HEK293 (cell line): Measurements from ENCODE around the gene PXDC1.

Source experiments
- CTCF ChIA-PET: fragments of 350-600 bp; formaldehyde crosslinking; extraction: SDS; loops from one replicate; lab custom pipeline; 2021; ENCODE audit warnings: antibody characterized with exemption; lab: Yijun Ruan, JAX
- POLR2A ChIA-PET: fragments of 300-600 bp; formaldehyde crosslinking; extraction: SDS; loops from one replicate; lab custom pipeline; 2020; ENCODE audit warnings: antibody characterized with exemption, inconsistent platforms; lab: Yijun Ruan, JAX
- H3K27ac ChIP-seq: fragments of 200-500 bp; sonication (Bioruptor generic); 2 replicates; pipeline ENCODE4 v1.5.1; 2014; ENCODE audit warnings: low read depth, low read length, control low read depth, inconsistent platforms; ENCODE audit errors: extremely low read depth
- H3K36me3 ChIP-seq, 2 experiments: fragments of 200-500 bp in 1 of 2; sonication (Bioruptor generic) in 1 of 2; 1 replicate in 1 of 2; 2 replicates in 1 of 2; pipeline ENCODE4 v1.5.1; 2014 to 2017; ENCODE audit warnings: inconsistent platforms in 2 of 2, low read length in 2 of 2; ENCODE audit not compliant: control insufficient read depth in 2 of 2, insufficient read depth in 1 of 2
- H3K4me1 ChIP-seq: fragments of 200-500 bp; sonication (Bioruptor generic); 2 replicates; pipeline ENCODE4 v1.5.1; 2014; ENCODE audit warnings: mild to moderate bottlenecking, low read length, inconsistent platforms; ENCODE audit not compliant: control insufficient read depth, insufficient read depth
- H3K4me3 ChIP-seq: 2 replicates; pipeline ENCODE4 v1.5.1; 2011; ENCODE audit warnings: low read depth, mild to moderate bottlenecking, control low read depth, low read length, moderate library complexity
- H3K9me3 ChIP-seq: fragments of 200-500 bp; sonication (Bioruptor generic); 2 replicates; pipeline ENCODE4 v1.5.1; 2014; ENCODE audit warnings: low read depth, low read length, inconsistent platforms; ENCODE audit not compliant: control insufficient read depth, insufficient read depth
- GLI2 ChIP-seq: fragments of 450-650 bp; formaldehyde crosslinking; IDR thresholded peaks from 2 replicates; pipeline ENCODE4; 2017; ENCODE audit warnings: missing biosample characterization, missing genetic modification characterization, low read depth, borderline replicate concordance
- GLIS1 ChIP-seq: fragments of 450-650 bp; formaldehyde crosslinking; IDR thresholded peaks from 2 replicates; pipeline ENCODE4 v1.5.1; 2016; ENCODE audit warnings: missing biosample characterization, missing genetic modification characterization
- PRDM6 ChIP-seq: fragments of 450-650 bp; formaldehyde crosslinking; IDR thresholded peaks from 2 replicates; pipeline ENCODE4 v1.5.1; 2017; ENCODE audit warnings: missing biosample characterization, missing genetic modification characterization
- RBAK ChIP-seq: fragments of 450-650 bp; formaldehyde crosslinking; IDR thresholded peaks from 2 replicates; pipeline ENCODE4 v1.5.1; 2016; ENCODE audit warnings: missing biosample characterization, missing genetic modification characterization
- ZBTB20 ChIP-seq: fragments of 450-650 bp; formaldehyde crosslinking; IDR thresholded peaks from 2 replicates; pipeline ENCODE4 v1.5.1; 2016; ENCODE audit warnings: missing biosample characterization, missing genetic modification characterization
- ZBTB49 ChIP-seq: fragments of 450-650 bp; formaldehyde crosslinking; IDR thresholded peaks from 2 replicates; pipeline ENCODE4 v1.5.1; 2016; ENCODE audit warnings: missing biosample characterization, missing genetic modification characterization, low read depth
- ZFP69B ChIP-seq: fragments of 450-650 bp; formaldehyde crosslinking; IDR thresholded peaks from 2 replicates; pipeline ENCODE4 v1.5.1; 2016; ENCODE audit warnings: missing biosample characterization, missing genetic modification characterization
- ZNF138 ChIP-seq: fragments of 450-650 bp; formaldehyde crosslinking; IDR thresholded peaks from 2 replicates; pipeline ENCODE4 v1.5.1; 2016; ENCODE audit warnings: missing biosample characterization, missing genetic modification characterization, borderline replicate concordance
- ZNF174 ChIP-seq: fragments of 450-650 bp; formaldehyde crosslinking; IDR thresholded peaks from 2 replicates; pipeline ENCODE4 v1.5.0; 2017; ENCODE audit warnings: missing biosample characterization, mild to moderate bottlenecking, missing genetic modification characterization
- ZNF184 ChIP-seq: fragments of 450-650 bp; IDR thresholded peaks from 2 replicates; pipeline ENCODE4 v1.5.1; 2018; ENCODE audit warnings: missing biosample characterization, mild to moderate bottlenecking, missing genetic modification characterization
- ZNF23 ChIP-seq: fragments of 450-650 bp; formaldehyde crosslinking; IDR thresholded peaks from 2 replicates; pipeline ENCODE4 v1.5.1; 2016; ENCODE audit warnings: missing biosample characterization, missing genetic modification characterization, borderline replicate concordance
- ZNF341 ChIP-seq: fragments of 450-650 bp; formaldehyde crosslinking; IDR thresholded peaks from 2 replicates; pipeline ENCODE4; 2016; ENCODE audit warnings: low read depth, missing biosample characterization, missing genetic modification characterization
- ZNF350 ChIP-seq: fragments of 450-650 bp; formaldehyde crosslinking; IDR thresholded peaks from 2 replicates; pipeline ENCODE4 v1.5.0; 2017; ENCODE audit warnings: missing biosample characterization, mild to moderate bottlenecking, missing genetic modification characterization
- ZNF354C ChIP-seq: fragments of 450-650 bp; formaldehyde crosslinking; IDR thresholded peaks from 2 replicates; pipeline ENCODE4 v1.5.1; 2016; ENCODE audit warnings: missing biosample characterization, missing genetic modification characterization, low read depth, borderline replicate concordance
- ZNF391 ChIP-seq: fragments of 450-650 bp; formaldehyde crosslinking; IDR thresholded peaks from 2 replicates; pipeline ENCODE4 v1.5.1; 2016; ENCODE audit warnings: low read depth, missing biosample characterization, missing genetic modification characterization, borderline replicate concordance
- ZNF394 ChIP-seq: fragments of 450-650 bp; formaldehyde crosslinking; IDR thresholded peaks from 2 replicates; pipeline ENCODE4 v1.5.1; 2016; ENCODE audit warnings: missing biosample characterization, missing genetic modification characterization, mild to moderate bottlenecking, moderate library complexity, borderline replicate concordance
- ZNF664 ChIP-seq: fragments of 450-650 bp; formaldehyde crosslinking; IDR thresholded peaks from 2 replicates; pipeline ENCODE4 v1.5.1; 2016; ENCODE audit warnings: missing biosample characterization, missing genetic modification characterization
- ZNF707 ChIP-seq: fragments of 450-650 bp; formaldehyde crosslinking; IDR thresholded peaks from 2 replicates; pipeline ENCODE4 v1.5.1; 2016; ENCODE audit warnings: missing biosample characterization, missing genetic modification characterization
- ZNF747 ChIP-seq: fragments of 450-650 bp; formaldehyde crosslinking; IDR thresholded peaks from 2 replicates; pipeline ENCODE4 v1.5.1; 2016; ENCODE audit warnings: missing biosample characterization, missing genetic modification characterization
- ZNF792 ChIP-seq: fragments of 450-650 bp; formaldehyde crosslinking; IDR thresholded peaks from 2 replicates; pipeline ENCODE4 v1.5.1; 2016; ENCODE audit warnings: missing biosample characterization, missing genetic modification characterization
- ZSCAN30 ChIP-seq: fragments of 450-650 bp; IDR thresholded peaks from 2 replicates; pipeline ENCODE4 v1.5.1; 2018; ENCODE audit warnings: missing biosample characterization, mild to moderate bottlenecking, missing genetic modification characterization, moderate library complexity
- TF ChIP-seq, protein P1 (sequence below): fragments of 450-650 bp; formaldehyde crosslinking; IDR thresholded peaks from 2 replicates; pipeline ENCODE4 v1.5.1; 2016; ENCODE audit warnings: missing biosample characterization, missing genetic modification characterization
- TF ChIP-seq, protein P2 (sequence below): fragments of 450-650 bp; formaldehyde crosslinking; IDR thresholded peaks from 2 replicates; pipeline ENCODE4 v1.5.1; 2016; ENCODE audit warnings: missing biosample characterization, missing genetic modification characterization

The PXDC1 gene

GRCh38 chr6:3770023-3770720 is 18.7 kb upstream of the PXDC1 start:
- ChIA-PET CTCF (no interaction called here), POLR2A (no interaction called here)
- H3K4me3 ChIP-seq: no peak overlapping the region
- H3K4me1 ChIP-seq: no peaks in the 10 kb centered on the region
- H3K36me3 ChIP-seq: no peaks in the 10 kb centered on the region
- TF ChIP-seq ZSCAN30 (tag by site-specific recombination): no peak
- TF ChIP-seq GLI2 (tag by site-specific recombination): no peak
- TF ChIP-seq, protein P1, sequence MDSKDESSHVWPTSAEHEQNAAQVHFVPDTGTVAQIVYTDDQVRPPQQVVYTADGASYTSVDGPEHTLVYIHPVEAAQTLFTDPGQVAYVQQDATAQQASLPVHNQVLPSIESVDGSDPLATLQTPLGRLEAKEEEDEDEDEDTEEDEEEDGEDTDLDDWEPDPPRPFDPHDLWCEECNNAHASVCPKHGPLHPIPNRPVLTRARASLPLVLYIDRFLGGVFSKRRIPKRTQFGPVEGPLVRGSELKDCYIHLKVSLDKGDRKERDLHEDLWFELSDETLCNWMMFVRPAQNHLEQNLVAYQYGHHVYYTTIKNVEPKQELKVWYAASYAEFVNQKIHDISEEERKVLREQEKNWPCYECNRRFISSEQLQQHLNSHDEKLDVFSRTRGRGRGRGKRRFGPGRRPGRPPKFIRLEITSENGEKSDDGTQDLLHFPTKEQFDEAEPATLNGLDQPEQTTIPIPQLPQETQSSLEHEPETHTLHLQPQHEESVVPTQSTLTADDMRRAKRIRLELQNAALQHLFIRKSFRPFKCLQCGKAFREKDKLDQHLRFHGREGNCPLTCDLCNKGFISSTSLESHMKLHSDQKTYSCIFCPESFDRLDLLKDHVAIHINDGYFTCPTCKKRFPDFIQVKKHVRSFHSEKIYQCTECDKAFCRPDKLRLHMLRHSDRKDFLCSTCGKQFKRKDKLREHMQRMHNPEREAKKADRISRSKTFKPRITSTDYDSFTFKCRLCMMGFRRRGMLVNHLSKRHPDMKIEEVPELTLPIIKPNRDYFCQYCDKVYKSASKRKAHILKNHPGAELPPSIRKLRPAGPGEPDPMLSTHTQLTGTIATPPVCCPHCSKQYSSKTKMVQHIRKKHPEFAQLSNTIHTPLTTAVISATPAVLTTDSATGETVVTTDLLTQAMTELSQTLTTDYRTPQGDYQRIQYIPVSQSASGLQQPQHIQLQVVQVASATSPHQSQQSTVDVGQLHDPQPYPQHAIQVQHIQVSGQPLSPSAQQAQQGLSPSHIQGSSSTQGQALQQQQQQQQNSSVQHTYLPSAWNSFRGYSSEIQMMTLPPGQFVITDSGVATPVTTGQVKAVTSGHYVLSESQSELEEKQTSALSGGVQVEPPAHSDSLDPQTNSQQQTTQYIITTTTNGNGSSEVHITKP (tag by site-specific recombination): no peak
- TF ChIP-seq GLIS1 (tag by site-specific recombination): no peak
- TF ChIP-seq ZNF747 (tag by site-specific recombination): no peak
- TF ChIP-seq ZBTB49: no peak
- TF ChIP-seq, protein P2, sequence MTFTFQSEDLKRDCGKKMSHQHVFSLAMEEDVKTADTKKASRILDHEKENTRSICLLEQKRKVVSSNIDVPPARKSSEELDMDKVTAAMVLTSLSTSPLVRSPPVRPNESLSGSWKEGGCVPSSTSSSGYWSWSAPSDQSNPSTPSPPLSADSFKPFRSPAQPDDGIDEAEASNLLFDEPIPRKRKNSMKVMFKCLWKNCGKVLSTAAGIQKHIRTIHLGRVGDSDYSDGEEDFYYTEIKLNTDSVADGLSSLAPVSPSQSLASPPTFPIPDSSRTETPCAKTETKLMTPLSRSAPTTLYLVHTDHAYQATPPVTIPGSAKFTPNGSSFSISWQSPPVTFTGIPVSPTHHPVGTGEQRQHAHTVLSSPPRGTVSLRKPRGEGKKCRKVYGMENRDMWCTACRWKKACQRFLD: no peak
- TF ChIP-seq ZNF23: no peak
- TF ChIP-seq ZNF391 (tag by site-specific recombination): no peak
- no peak for TF ChIP-seq ZNF350 (tag by site-specific recombination)
- TF ChIP-seq ZFP69B (tag by site-specific recombination): no peak
- no peak for TF ChIP-seq RBAK
- TF ChIP-seq, all 188 proteins: peak for 0
- Histone ChIP-seq H3K27ac (no peak overlapping the region), H3K9me3 (no peaks in the 10 kb centered on the region)

DNA sequence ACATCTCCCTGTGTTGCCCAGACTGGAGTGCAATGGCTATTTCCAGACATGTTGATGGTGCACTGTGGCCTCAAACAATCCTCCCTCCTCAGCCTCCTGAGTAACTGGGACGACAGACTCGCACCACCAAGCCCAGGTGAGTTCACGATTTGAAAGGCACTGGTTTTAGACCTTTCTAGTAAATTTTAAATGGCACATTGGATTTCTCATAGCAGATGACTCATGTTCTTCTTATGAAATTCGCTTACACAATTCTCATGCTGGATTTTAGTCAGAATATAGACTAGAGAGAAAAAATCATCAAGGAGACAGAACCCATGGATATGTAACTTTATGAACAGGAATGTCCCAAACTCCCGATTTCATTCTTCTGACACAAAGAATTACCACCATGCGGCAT is 18.1 kb upstream of the PXDC1 start:
- Histone ChIP-seq H3K4me3 (no peak overlapping the region), H3K4me1 (no peaks in the 10 kb centered on the region), H3K9me3 (no peaks in the 10 kb centered on the region), H3K36me3 (no peaks in the 10 kb centered on the region), H3K27ac (no peak overlapping the region)
- CTCF ChIA-PET: interaction anchor here (0.8 kb wide), 1 partner anchor 79 kb away, joined by 5 read pairs; no protein-coding TSS in a partner anchor
- POLR2A ChIA-PET: no interaction called here
- TF ChIP-seq ZNF792 (no peak), ZNF707 (tag by site-specific recombination) (no peak), ZNF174 (no peak), ZNF138 (tag by site-specific recombination) (no peak), ZBTB20 (no peak), ZNF747 (tag by site-specific recombination) (no peak), ZNF341 (no peak), ZNF664 (no peak), GLIS1 (tag by site-specific recombination) (no peak), ZNF184 (tag by site-specific recombination) (no peak), ZNF354C (tag by site-specific recombination) (no peak), PRDM6 (tag by site-specific recombination) (no peak), ZNF394 (tag by site-specific recombination) (no peak)
- TF ChIP-seq, protein P2: no peak
